MG63 (cell line): ENCODE results near the gene MOCOS. TPM values are rescaled to one million over a fixed set of nuclear protein-coding genes. Genes with fewer than 3 reads are reported as not detected.
"Not testable (repeated sequence)": the region's sequence is repeated elsewhere in the genome, so short reads cannot be mapped to it uniquely, and the experiment has no call there.

ENCODE experiments used
- DNase-seq: peaks from one replicate; pipeline ENCODE4 v3.0.0-alpha.2; 2020
- H3K27me3 ChIP-seq: fragments of 250-450 bp; sonication (Bioruptor Pico); 2 replicates; pipeline ENCODE4 v1.5.1; 2020; ENCODE audit warnings: mild to moderate bottlenecking, moderate library complexity
- H3K36me3 ChIP-seq: fragments of 250-450 bp; sonication (Bioruptor Pico); 2 replicates; pipeline ENCODE4 v1.5.1; 2020; ENCODE audit warnings: mild to moderate bottlenecking, moderate library complexity
- H3K4me3 ChIP-seq: fragments of 250-450 bp; sonication (Bioruptor Pico); 2 replicates; pipeline ENCODE4 v1.5.1; 2020; ENCODE audit warnings: mild to moderate bottlenecking, moderate library complexity
- H3K9me3 ChIP-seq: fragments of 250-450 bp; sonication (Bioruptor Pico); 2 replicates; pipeline ENCODE4 v1.5.1; 2020; ENCODE audit warnings: mild to moderate bottlenecking, moderate library complexity
- total RNA-seq: library from RNA; depleted of rRNA; stranded (reverse); fragments of >200 nt; shearing (Covaris generic); gene quantifications from 2 replicates; pipeline ENCODE4 v1.2.3, GENCODE V29; 2014; ENCODE audit warnings: low replicate concordance

The MOCOS gene
- total RNA-seq, 1 experiment from 2014 or later, result 16.4 TPM

DNA sequence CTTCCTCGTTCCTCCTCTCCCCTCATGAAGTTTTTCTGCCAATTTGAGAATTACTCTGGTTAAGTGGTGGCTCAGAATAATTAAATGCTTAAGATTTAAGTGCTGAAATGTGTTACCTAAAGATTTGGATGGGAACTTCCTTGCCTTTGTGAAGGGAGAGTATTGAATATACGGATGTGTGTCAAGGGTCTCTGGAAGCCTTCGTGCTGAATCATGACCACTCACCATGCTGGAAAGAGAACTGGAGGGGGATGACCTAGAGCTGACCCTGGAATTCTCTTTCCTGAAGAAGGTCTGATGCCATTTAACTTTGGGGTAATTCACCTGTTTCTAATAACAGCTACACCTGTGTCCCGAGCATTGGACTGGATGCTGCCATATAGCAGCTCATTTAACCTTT lies 2.2 kb downstream of the MOCOS start:
- H3K36me3 ChIP-seq, result peaks cover 31% of the 10 kb centered on the region
- no peak for DNase-seq
- no peak overlapping the region for H3K4me3 ChIP-seq
- no peaks in the 10 kb centered on the region for H3K27me3 ChIP-seq
- no peaks in the 10 kb centered on the region for H3K9me3 ChIP-seq

DNA sequence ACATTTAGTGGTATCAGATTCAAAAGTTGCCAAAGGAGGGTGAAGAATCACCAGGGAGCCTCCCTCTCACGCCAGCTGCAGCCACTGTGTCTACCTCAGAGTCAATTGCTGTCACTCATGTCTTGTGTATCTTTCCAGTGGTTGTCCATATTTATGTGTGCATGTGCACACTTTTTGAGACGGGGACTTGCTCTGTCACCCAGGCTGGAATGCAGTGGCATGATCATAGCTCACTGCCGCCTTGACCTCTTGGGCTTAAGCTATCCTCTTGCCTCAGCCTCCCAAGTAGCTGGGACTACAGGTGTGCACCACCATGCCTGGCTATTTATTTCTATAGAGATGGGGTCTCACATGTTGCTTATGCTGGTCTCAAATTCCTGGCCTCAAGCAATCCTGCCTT lies 4.0 kb downstream of the MOCOS start:
- H3K4me3 ChIP-seq, result no peak overlapping the region
- H3K36me3 ChIP-seq, result peaks cover 41% of the 10 kb centered on the region
- no peak for DNase-seq
- H3K9me3 ChIP-seq, result no peaks in the 10 kb centered on the region
- H3K27me3 ChIP-seq, result no peaks in the 10 kb centered on the region

DNA sequence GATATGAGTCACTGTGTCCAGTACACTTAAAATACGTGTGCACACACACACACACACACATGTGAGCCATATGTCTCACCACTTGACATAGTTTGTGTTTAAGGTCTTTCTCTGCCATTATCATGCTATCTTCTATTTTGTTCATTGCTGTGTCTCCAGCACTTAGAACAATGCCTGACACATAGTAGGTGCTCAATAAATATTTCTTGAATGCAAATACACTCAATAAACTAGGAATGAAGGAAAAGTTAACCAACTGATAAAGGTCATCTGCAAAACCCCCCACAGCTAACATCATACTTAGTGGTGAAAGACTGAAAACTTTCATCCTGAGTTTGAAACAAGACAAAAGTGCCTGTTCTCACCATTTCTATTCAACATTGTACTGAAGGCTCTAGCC lies 4.4 kb downstream of the MOCOS start:
- H3K36me3 ChIP-seq, result peaks cover 41% of the 10 kb centered on the region
- DNase-seq, result no peak
- H3K4me3 ChIP-seq, result no peak overlapping the region

DNA sequence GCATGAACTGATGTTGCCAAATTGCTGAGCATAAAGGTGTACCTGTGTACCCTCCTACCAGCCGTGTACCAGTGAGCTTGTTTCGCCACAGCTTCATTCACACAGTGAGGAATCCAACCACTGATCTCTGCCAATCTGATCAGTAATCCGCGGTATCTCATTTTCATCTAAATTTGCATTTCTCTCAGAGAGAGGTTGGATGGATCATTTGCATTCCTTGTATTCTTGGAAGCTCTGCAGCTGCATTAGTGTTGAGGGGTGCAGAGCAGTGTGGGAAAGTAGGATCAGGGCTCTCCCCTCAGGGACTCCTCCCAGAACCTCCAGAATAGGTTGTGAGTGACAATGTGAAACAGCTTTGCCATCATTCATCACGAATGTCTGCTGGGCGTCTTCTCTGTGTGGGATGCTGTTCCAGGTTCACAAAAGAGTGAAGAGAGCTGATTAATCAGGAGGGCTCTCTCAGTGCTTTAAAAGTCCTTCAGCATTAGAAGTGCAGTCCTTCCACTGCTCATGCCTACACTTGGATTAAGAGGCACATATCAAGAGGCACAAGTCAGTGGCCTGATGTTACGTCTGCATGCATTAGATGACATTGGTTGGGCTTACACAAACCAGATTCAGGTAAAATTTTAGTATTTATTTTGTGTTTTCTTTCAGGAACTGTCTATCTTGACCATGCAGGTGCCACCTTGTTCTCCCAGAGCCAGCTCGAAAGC lies 7.5 kb downstream of the MOCOS start:
- DNase-seq, result no peak
- H3K4me3 ChIP-seq, result no peak overlapping the region
- no peaks in the 10 kb centered on the region for H3K27me3 ChIP-seq
- H3K9me3 ChIP-seq, result no peaks in the 10 kb centered on the region
- peaks cover 38% of the 10 kb centered on the region for H3K36me3 ChIP-seq

More for the DNA sequence above, 4.4 kb downstream of the MOCOS start:
- no peaks in the 10 kb centered on the region for H3K9me3 ChIP-seq
- no peaks in the 10 kb centered on the region for H3K27me3 ChIP-seq

DNA sequence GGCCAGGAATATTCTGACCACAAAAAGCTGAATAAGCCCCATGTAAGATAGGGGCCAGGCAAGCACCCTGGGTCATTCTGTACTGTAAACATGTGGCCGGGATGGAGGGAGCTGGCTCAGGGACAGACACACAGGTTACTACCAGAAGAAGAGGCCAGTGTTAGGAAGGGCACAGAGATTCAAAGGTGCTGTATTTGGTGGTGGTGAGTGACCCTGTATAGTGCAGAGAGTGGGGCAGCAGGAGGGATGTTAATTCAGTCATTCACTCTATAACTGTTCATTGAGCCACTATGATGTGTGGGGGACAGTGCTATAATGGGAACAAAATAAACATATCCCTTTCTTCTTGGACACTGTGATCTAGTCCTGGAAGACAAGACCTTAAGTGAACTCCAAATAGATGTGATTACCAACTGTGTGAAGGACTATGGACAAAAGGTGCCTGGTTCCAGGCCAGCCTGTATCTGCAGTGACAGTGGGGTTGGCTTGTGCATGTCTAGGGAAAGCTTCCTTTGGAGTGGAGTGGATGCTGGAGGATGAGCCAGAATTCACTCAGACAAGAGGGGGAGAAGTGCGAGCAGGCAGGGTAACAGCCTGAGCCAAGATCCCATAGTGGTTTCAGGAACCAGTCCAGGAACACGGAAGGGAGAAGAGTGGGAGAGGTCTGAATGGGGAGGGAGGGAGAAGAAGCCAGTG lies 8.3 kb downstream of the MOCOS start:
- Histone ChIP-seq H3K27me3 (no peaks in the 10 kb centered on the region), H3K4me3 (no peak overlapping the region), H3K36me3 (peaks cover 41% of the 10 kb centered on the region), H3K9me3 (no peaks in the 10 kb centered on the region)
- no peak for DNase-seq

DNA sequence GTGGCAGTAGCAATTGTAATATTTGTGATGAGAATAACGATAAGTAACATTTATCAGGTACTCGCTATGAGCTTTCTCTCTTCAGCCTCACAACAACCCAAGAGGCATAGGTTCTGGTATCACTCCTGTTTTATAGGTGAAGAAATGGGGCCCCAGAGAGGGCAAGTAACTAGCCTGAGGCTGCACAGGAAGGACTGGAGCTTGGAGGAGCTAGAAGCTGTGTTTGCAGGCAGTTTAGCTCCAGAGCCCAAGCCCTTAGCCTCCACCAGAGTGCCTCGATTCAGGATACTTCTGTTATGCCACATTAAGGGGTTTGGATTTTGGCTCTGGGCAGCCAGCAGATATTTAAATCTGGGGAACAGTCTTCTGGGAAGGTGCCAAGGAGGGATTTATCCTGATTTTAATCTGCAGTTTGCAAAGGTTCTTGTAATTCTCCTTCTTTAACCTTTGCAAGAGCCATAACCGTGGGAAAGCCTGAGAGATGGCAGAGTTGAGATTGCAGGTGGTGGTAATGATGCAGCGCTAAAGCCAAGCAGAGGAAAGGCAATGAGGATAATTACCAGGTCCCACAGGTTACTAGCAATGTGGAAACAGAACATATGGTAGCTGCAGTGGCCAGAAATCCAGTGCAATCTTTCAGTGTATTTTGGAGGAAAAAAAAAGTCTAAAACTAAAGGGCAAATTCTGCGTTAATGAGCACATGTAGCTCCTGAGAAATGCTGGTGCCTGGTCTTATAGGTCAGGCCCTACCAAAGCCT lies 9.1 kb downstream of the MOCOS start:
- Histone ChIP-seq H3K9me3 (no peaks in the 10 kb centered on the region), H3K36me3 (peaks cover 42% of the 10 kb centered on the region), H3K27me3 (no peaks in the 10 kb centered on the region), H3K4me3 (no peak overlapping the region)
- DNase-seq, result no peak

DNA sequence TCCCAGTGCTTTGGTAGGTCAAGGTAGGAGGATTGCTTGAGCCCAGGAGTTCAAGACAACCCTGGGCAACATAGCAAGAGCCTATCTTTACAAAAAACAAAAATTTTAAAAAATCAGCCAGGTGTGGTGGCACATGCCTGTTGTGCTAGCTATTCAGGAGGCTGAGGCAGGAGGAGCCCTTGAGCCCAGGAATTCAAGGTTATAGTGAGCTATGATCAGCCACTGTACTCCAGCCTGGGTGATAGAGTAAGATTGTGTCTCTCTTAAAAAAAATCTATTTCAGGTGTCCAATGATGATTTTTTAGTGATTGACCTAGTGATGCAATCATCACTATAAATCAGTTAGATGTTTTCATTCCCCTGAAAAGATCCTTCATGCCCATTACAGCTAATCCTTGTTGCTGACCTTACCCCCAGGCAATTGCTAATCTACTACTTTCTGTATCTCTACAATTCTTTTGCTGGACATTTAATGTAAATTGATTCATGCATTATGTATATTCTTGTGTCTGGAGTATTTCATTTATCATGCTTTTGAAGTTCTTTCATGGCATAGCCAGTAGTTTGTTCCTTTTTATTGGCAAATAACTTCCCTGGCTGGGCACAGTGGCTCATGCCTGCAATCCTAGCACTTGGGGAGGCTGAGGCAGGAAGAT lies 10.3 kb downstream of the MOCOS start:
- Histone ChIP-seq H3K36me3 (peaks cover 39% of the 10 kb centered on the region), H3K27me3 (no peaks in the 10 kb centered on the region), H3K9me3 (no peaks in the 10 kb centered on the region), H3K4me3 (no peak overlapping the region)
- DNase-seq, result no peak

DNA sequence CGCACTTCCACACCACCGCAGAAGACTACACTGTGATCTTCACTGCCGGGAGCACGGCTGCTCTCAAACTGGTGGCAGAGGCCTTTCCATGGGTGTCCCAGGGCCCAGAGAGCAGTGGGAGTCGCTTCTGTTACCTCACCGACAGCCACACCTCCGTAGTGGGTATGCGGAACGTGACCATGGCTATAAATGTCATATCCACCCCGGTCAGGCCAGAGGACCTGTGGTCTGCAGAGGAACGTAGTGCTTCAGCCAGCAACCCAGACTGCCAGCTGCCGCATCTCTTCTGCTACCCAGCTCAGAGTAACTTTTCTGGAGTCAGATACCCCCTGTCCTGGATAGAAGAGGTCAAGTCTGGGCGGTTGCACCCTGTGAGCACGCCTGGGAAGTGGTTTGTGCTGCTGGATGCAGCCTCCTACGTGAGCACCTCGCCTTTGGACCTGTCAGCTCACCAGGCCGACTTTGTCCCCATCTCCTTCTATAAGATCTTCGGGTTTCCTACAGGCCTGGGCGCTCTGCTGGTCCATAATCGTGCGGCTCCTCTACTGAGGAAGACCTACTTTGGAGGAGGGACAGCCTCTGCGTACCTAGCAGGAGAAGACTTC lies 12.5 kb downstream of the MOCOS start:
- Histone ChIP-seq H3K36me3 (peaks cover 47% of the 10 kb centered on the region), H3K9me3 (no peaks in the 10 kb centered on the region), H3K4me3 (no peak overlapping the region), H3K27me3 (no peaks in the 10 kb centered on the region)
- no peak for DNase-seq

DNA sequence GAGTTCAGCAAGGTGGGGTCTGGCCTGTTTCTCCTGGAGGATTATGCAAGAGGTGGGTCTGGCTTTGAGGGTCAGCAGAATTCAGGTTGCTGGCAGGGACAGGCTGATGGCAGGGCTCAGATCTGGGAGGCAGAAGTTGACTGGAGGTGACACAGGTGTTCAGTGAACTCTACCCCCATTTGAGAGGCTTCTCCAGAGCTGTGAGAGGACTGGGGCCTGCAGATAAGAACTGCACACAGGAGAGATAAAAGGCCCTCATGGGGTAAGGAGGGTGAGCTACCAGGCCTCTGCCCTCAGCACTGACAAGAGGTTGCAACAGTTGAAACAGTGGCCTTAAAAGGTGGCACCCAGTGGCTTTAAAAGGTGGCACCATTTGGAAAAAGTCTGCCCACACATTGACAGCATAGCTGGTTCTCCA lies 13.1 kb downstream of the MOCOS start:
- DNase-seq, result no peak
- H3K27me3 ChIP-seq, result no peaks in the 10 kb centered on the region

DNA sequence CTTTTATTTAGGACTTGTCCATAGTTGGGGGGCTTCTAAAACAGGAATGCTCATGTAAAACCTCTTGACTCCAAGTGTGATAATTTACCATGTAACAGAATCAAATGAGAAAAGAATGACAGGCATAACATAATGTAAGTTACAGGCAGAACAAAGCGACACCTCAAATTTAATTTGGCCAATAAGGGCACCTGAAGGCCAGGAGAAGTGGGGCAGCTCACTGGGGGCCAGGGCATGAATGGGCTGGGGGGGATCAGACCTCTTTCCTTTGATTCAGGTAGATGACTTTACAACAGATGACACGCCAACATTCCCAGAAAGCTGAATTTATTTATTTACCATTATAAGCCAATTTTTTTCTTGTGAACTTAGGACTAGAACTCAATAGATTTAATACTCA lies 14.5 kb downstream of the MOCOS start:
- Histone ChIP-seq H3K4me3 (no peak overlapping the region), H3K36me3 (peaks cover 53% of the 10 kb centered on the region), H3K27me3 (no peaks in the 10 kb centered on the region), H3K9me3 (no peaks in the 10 kb centered on the region)
- no peak for DNase-seq

More for the DNA sequence above, 13.1 kb downstream of the MOCOS start:
- Histone ChIP-seq H3K36me3 (peaks cover 48% of the 10 kb centered on the region), H3K9me3 (no peaks in the 10 kb centered on the region), H3K4me3 (no peak overlapping the region)

DNA sequence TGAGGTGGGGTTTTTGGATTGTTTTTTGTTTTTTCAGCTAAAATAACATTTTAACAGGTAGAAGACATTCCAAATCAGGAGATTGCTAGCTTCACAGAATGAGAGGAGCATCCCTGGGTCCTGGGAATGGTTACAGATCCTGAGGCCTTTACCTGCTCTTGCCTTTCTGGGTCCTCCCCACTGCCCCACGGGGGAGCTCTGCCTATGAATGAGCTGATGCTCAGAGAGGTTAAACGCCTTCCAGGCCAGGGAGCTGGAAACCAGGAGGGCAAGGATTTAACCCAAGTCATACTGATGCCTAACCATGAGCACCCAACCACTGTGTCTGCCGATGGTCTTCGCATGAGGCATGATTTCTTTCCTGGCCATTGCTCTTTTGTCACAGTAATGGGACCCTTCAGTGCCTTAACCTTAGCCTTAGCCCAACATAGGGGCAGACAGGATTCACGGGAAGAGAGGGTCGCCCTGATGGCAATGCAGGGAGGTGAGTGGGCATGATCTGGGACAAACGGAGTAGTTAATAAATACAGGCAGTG lies 16.1 kb downstream of the MOCOS start:
- DNase-seq, result no peak
- no peaks in the 10 kb centered on the region for H3K27me3 ChIP-seq
- H3K9me3 ChIP-seq, result peaks cover 4% of the 10 kb centered on the region; the same call in 1 of the 2 replicates
- H3K36me3 ChIP-seq, result peaks cover 64% of the 10 kb centered on the region
- H3K4me3 ChIP-seq, result no peak overlapping the region

DNA sequence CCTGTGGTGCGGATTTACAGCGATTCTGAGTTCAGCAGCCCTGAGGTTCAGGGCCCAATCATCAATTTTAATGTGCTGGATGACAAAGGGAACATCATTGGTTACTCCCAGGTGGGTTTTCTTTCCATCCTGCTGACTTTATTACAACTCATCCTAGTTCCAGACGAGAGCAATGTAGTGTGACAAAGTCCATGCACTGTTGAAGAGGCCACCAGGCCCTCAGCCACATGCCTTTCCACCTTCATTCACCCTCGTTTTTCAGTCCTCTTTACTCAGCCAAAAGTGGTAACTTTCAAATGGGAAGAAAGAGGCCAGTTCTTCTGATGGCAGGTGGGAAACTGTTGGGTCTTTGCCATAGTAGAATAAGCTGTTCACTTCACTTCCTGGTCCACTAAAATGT lies 17.9 kb downstream of the MOCOS start:
- no peak overlapping the region for H3K4me3 ChIP-seq
- no peaks in the 10 kb centered on the region for H3K27me3 ChIP-seq
- peaks cover 58% of the 10 kb centered on the region for H3K36me3 ChIP-seq
- H3K9me3 ChIP-seq, result peaks cover 4% of the 10 kb centered on the region; the same call in 1 of the 2 replicates
- DNase-seq, result no peak

DNA sequence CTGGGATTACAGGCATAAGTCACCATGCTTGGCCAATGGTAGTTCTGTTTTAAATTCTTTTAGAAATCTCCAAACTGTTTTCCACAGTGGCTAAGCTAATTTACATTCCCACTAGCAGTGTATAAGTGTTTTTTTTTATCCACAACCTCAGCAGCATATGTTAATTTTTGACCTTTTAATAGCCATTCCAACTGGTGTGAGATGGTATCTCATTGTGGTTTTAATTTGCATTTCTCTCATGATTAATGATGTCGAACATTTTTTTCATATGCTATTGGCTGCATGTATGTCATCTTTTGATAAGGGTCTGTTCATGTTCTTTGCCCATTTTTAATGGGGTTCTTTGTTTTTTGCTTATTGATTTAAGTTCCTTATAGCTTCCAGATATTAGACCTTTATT lies 20.0 kb downstream of the MOCOS start:
- no peak for DNase-seq
- no peaks in the 10 kb centered on the region for H3K27me3 ChIP-seq
- H3K36me3 ChIP-seq, result peaks cover 59% of the 10 kb centered on the region
- peaks cover 4% of the 10 kb centered on the region; the same call in 1 of the 2 replicates for H3K9me3 ChIP-seq
- no peak overlapping the region for H3K4me3 ChIP-seq

DNA sequence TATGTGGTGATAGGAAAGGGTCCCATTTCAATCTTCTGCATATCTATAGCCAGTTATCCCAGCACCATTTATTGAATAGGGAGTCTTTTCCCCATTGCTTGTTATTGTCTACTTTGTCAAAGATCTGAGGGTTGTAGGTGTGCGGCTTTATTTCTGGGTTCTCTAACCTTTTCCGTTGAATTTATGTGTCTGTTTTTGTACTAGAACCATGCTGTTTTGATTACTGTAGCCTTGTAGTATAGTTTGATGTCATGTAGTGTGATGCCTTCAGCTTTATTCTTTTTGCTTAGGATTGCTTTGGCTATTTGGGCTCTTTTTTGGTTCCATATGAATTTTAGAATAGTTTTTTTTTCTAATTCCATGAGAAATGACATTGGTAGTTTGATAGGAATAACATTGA lies 20.7 kb downstream of the MOCOS start:
- not testable (repeated sequence) for DNase-seq, H3K9me3 ChIP-seq, H3K4me3 ChIP-seq, H3K27me3 ChIP-seq
- H3K36me3 ChIP-seq, result peaks cover 53% of the 10 kb centered on the region

DNA sequence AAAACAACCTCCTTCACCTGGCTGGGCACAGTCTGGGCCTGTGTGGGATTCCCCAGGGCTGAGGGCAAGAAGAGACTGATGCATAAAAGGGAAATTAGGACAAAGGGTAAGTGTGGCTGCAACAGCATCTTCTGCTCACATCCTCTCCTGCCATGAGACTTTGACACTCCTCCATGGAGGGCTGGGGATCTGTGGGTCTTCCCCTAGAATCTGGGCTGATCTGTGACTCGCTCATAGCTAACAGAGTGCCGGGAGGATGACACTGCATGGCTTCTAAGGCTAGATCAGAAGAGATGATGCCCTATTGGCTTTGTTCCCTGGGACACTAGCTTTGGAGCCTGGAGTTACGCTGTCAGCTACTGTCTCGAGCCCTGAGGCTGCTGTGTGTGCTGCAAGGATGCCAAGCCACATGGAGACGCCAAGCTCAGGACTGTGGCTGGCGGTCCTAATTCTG lies 24.3 kb downstream of the MOCOS start:
- Histone ChIP-seq H3K27me3 (no peaks in the 10 kb centered on the region), H3K36me3 (peaks cover 38% of the 10 kb centered on the region), H3K4me3 (no peak overlapping the region), H3K9me3 (peaks cover 4% of the 10 kb centered on the region; the same call in 1 of the 2 replicates)
- peak; percentile 12 for DNase-seq
